Stomach smooth muscle (tissue), 2 donors: ENCODE measurements around the gene KDM4B.

ENCODE experiments used
- H3K27ac ChIP-seq: one replicate; pipeline ENCODE4 v1.7.0; 2013; ENCODE audit warnings: mild to moderate bottlenecking, low read length, inconsistent platforms
- H3K27me3 ChIP-seq, 2 donors: one replicate each; pipeline ENCODE4 v1.7.0; 2013; ENCODE audit warnings: low read length in 2 of 2; ENCODE audit not compliant: insufficient read depth in 2 of 2, control insufficient read depth in 1 of 2
- H3K36me3 ChIP-seq, 2 donors: one replicate each; pipeline ENCODE4 v1.7.0; 2013; ENCODE audit warnings: low read length in 2 of 2; ENCODE audit not compliant: control insufficient read depth in 2 of 2, insufficient read depth in 2 of 2
- H3K4me1 ChIP-seq: one replicate; pipeline ENCODE4 v1.7.0; 2013; ENCODE audit warnings: low read length; ENCODE audit not compliant: control insufficient read depth, insufficient read depth
- H3K4me3 ChIP-seq, 2 donors: one replicate each; pipeline ENCODE4 v1.7.0; 2013; ENCODE audit warnings: low read length in 2 of 2
- H3K9ac ChIP-seq, 2 donors: one replicate each; pipeline ENCODE4 v1.7.0; 2013; ENCODE audit warnings: low read length in 2 of 2, mild to moderate bottlenecking in 1 of 2
- H3K9me3 ChIP-seq, 2 donors: one replicate each; pipeline ENCODE4 v1.7.0; 2013; ENCODE audit warnings: low read length in 2 of 2; ENCODE audit not compliant: control insufficient read depth in 2 of 2
- donor health status: healthy.
- donor health status: Pancreatic carcinoma.

The KDM4B gene

GRCh38 chr19:5052515-5052914 lies 83.6 kb downstream of the KDM4B start:
- peaks cover 9 to 15% of the 10 kb centered on the region in 2 donors for H3K36me3 ChIP-seq
- peaks cover 12% of the 10 kb centered on the region for H3K4me1 ChIP-seq
- no peak overlapping the region for H3K4me3 ChIP-seq
- H3K27me3 ChIP-seq, result no peaks in the 10 kb centered on the region
- no peak overlapping the region for H3K9ac ChIP-seq
- no peak overlapping the region for H3K27ac ChIP-seq
- no peaks in the 10 kb centered on the region for H3K9me3 ChIP-seq

- Histone ChIP-seq H3K36me3 (peaks cover 11 to 16% of the 10 kb centered on the region in 2 donors), H3K4me1 (peaks cover 10% of the 10 kb centered on the region), H3K4me3 (no peak overlapping the region), H3K27ac (no peak overlapping the region), H3K9me3 (no peaks in the 10 kb centered on the region), H3K27me3 (no peaks in the 10 kb centered on the region), H3K9ac (no peak overlapping the region)
These were observed 84.1 kb downstream of the KDM4B start for GRCh38 chr19:5052945-5053485.

GRCh38 chr19:5053661-5054060 lies 84.7 kb downstream of the KDM4B start:
- Histone ChIP-seq H3K9ac (no peak overlapping the region), H3K27me3 (no peaks in the 10 kb centered on the region), H3K4me1 (peaks cover 4% of the 10 kb centered on the region), H3K9me3 (no peaks in the 10 kb centered on the region), H3K4me3 (no peak overlapping the region), H3K36me3 (peaks cover 11 to 16% of the 10 kb centered on the region in 2 donors), H3K27ac (no peak overlapping the region)

GRCh38 chr19:5054551-5055456 lies 85.9 kb downstream of the KDM4B start:
- no peak overlapping the region for H3K4me3 ChIP-seq
- H3K27me3 ChIP-seq, result no peaks in the 10 kb centered on the region
- H3K27ac ChIP-seq, result no peak overlapping the region
- H3K9me3 ChIP-seq, result no peaks in the 10 kb centered on the region
- H3K9ac ChIP-seq, result no peak overlapping the region
- H3K4me1 ChIP-seq, result no peaks in the 10 kb centered on the region
- H3K36me3 ChIP-seq, result peaks cover 11 to 18% of the 10 kb centered on the region in 2 donors

- no peaks in the 10 kb centered on the region for H3K27me3 ChIP-seq
- H3K4me3 ChIP-seq, result no peak overlapping the region
- no peak overlapping the region for H3K9ac ChIP-seq
- H3K4me1 ChIP-seq, result no peaks in the 10 kb centered on the region
- no peaks in the 10 kb centered on the region for H3K9me3 ChIP-seq
- H3K27ac ChIP-seq, result no peak overlapping the region
- H3K36me3 ChIP-seq, result peaks cover 11 to 17% of the 10 kb centered on the region in 2 donors
These were observed 86.5 kb downstream of the KDM4B start for GRCh38 chr19:5055457-5055776.

GRCh38 chr19:5057860-5058259 lies 88.9 kb downstream of the KDM4B start:
- Histone ChIP-seq H3K36me3 (peaks cover 15 to 24% of the 10 kb centered on the region in 2 donors), H3K27ac (no peak overlapping the region), H3K9ac (no peak overlapping the region), H3K27me3 (no peaks in the 10 kb centered on the region), H3K4me1 (no peaks in the 10 kb centered on the region), H3K4me3 (no peak overlapping the region), H3K9me3 (peaks cover 0 to 5% of the 10 kb centered on the region in 2 donors)

- H3K9ac ChIP-seq, result no peak overlapping the region
These were observed 89.8 kb downstream of the KDM4B start for GRCh38 chr19:5058521-5059212.

GRCh38 chr19:5059213-5059574 lies 90.3 kb downstream of the KDM4B start:
- Histone ChIP-seq H3K36me3 (peaks cover 18 to 30% of the 10 kb centered on the region in 2 donors), H3K27ac (no peak overlapping the region), H3K9ac (no peak overlapping the region), H3K4me3 (no peak overlapping the region), H3K4me1 (no peaks in the 10 kb centered on the region), H3K27me3 (no peaks in the 10 kb centered on the region), H3K9me3 (peaks cover 2 to 9% of the 10 kb centered on the region in 2 donors)

More at GRCh38 chr19:5058521-5059212, 89.8 kb downstream of the KDM4B start:
- peaks cover 19 to 29% of the 10 kb centered on the region in 2 donors for H3K36me3 ChIP-seq
- peaks cover 2 to 9% of the 10 kb centered on the region in 2 donors for H3K9me3 ChIP-seq
- H3K4me3 ChIP-seq, result no peak overlapping the region
- H3K27me3 ChIP-seq, result no peaks in the 10 kb centered on the region
- H3K27ac ChIP-seq, result no peak overlapping the region
- no peaks in the 10 kb centered on the region for H3K4me1 ChIP-seq

- no peak overlapping the region for H3K4me3 ChIP-seq
- H3K9me3 ChIP-seq, result peaks cover 2 to 9% of the 10 kb centered on the region in 2 donors
- H3K27me3 ChIP-seq, result no peaks in the 10 kb centered on the region
- no peak overlapping the region for H3K27ac ChIP-seq
- peaks cover 15 to 28% of the 10 kb centered on the region in 2 donors for H3K36me3 ChIP-seq
- H3K4me1 ChIP-seq, result no peaks in the 10 kb centered on the region
- H3K9ac ChIP-seq, result no peak overlapping the region
These were observed 90.9 kb downstream of the KDM4B start for GRCh38 chr19:5059793-5060192.

GRCh38 chr19:5062195-5062594 lies 93.3 kb downstream of the KDM4B start:
- H3K27ac ChIP-seq, result no peak overlapping the region
- peaks cover 2 to 9% of the 10 kb centered on the region in 2 donors for H3K9me3 ChIP-seq
- H3K4me3 ChIP-seq, result no peak overlapping the region
- peaks cover 13 to 23% of the 10 kb centered on the region in 2 donors for H3K36me3 ChIP-seq
- no peaks in the 10 kb centered on the region for H3K27me3 ChIP-seq
- H3K4me1 ChIP-seq, result no peaks in the 10 kb centered on the region
- H3K9ac ChIP-seq, result no peak overlapping the region
